Hepatocyte (in vitro differentiated cells): ENCODE measurements around the gene C10orf67. TPM values are rescaled to one million over a fixed set of nuclear protein-coding genes. Genes with fewer than 3 reads are reported as not detected.

Experiments used
- DNase-seq: peaks from one replicate; pipeline ENCODE4 v3.0.0-alpha.2; 2016; ENCODE audit warnings: low spot score
- H2AFZ ChIP-seq: fragments of 200-600 bp; sonication (generic); 2 replicates; pipeline ENCODE4 v1.6.0; 2016; ENCODE audit warnings: antibody characterized with exemption, mild to moderate bottlenecking
- H3K27ac ChIP-seq: fragments of 200-600 bp; sonication (generic); 2 replicates; pipeline ENCODE4 v1.5.1; 2016; ENCODE audit warnings: mild to moderate bottlenecking
- H3K27me3 ChIP-seq: fragments of 200-600 bp; sonication (generic); 2 replicates; pipeline ENCODE4 v1.6.1; 2016
- H3K36me3 ChIP-seq: fragments of 200-600 bp; sonication (generic); replicated peaks from 2 replicates; pipeline ENCODE4 v1.5.1; 2016; ENCODE audit warnings: low read depth; ENCODE audit not compliant: insufficient read depth
- H3K4me1 ChIP-seq: fragments of 200-600 bp; sonication (generic); 2 replicates; pipeline ENCODE4 v1.5.1; 2016; ENCODE audit warnings: mild to moderate bottlenecking, moderate library complexity; ENCODE audit not compliant: insufficient read depth
- H3K4me2 ChIP-seq: fragments of 200-600 bp; sonication (generic); 2 replicates; pipeline ENCODE4 v1.6.0; 2016
- H3K4me3 ChIP-seq: fragments of 200-600 bp; sonication (generic); 2 replicates; pipeline ENCODE4 v1.5.1; 2016; ENCODE audit warnings: mild to moderate bottlenecking
- H3K79me2 ChIP-seq: fragments of 200-600 bp; sonication (generic); 2 replicates; pipeline ENCODE4 v1.6.0; 2017; ENCODE audit warnings: mild to moderate bottlenecking
- H3K9me2 ChIP-seq: fragments of 200-600 bp; sonication (generic); replicated peaks from 2 replicates; pipeline ENCODE4 v1.6.0; 2017; ENCODE audit warnings: mild to moderate bottlenecking; ENCODE audit not compliant: insufficient read depth
- H3K9me3 ChIP-seq: fragments of 200-600 bp; sonication (generic); 2 replicates; pipeline ENCODE4 v1.5.1; 2016; ENCODE audit warnings: low read depth, mild to moderate bottlenecking
- H4K20me1 ChIP-seq: fragments of 200-600 bp; sonication (generic); 2 replicates; pipeline ENCODE4 v1.6.0; 2016; ENCODE audit warnings: mild to moderate bottlenecking; ENCODE audit not compliant: insufficient read depth, poor library complexity, severe bottlenecking
- EZH2 ChIP-seq: fragments of 200-600 bp; sonication (generic); IDR thresholded peaks from 2 replicates; pipeline ENCODE4 v1.6.1; 2016; ENCODE audit warnings: antibody characterized with exemption, mild to moderate bottlenecking, borderline replicate concordance
- EZH2phosphoT487 ChIP-seq: fragments of 200-600 bp; sonication (generic); IDR thresholded peaks from one replicate; pipeline ENCODE4 v1.6.1; 2018; ENCODE audit warnings: antibody characterized with exemption, mild to moderate bottlenecking, low read depth, moderate library complexity; ENCODE audit not compliant: unreplicated experiment, severe bottlenecking
- WGBS: methylation state at CpG from one replicate; pipeline ENCODE4 v1.1.6; 2016; ENCODE audit warnings: low lambda C conversion rate; ENCODE audit errors: missing lambda C conversion rate; 5-methylcytosine and 5-hydroxymethylcytosine counted together
- polyA plus RNA-seq: library from polyadenylated mRNA; unstranded; fragments of >200 nt; fragmentation: Nextera tagmentation; extraction: Ambion mirVana; gene quantifications from 2 replicates; pipeline ENCODE4 v1.2.1, GENCODE V29; 2016
- total RNA-seq: library from RNA; depleted of rRNA; stranded (reverse); fragments of >200 nt; gene quantifications from 2 replicates; pipeline ENCODE4 v1.2.3, GENCODE V29; 2014
- TF ChIP-seq, protein P1 (sequence below): fragments of 200-600 bp; sonication (generic); IDR thresholded peaks from 2 replicates; pipeline ENCODE4 v1.5.1; 2016; ENCODE audit warnings: antibody characterized with exemption, mild to moderate bottlenecking; ENCODE audit not compliant: poor library complexity

Gene C10orf67
- total and polyA plus RNA-seq, 2 experiments from 2014 or later = 0.10 TPM; not detected in 1

DNA sequence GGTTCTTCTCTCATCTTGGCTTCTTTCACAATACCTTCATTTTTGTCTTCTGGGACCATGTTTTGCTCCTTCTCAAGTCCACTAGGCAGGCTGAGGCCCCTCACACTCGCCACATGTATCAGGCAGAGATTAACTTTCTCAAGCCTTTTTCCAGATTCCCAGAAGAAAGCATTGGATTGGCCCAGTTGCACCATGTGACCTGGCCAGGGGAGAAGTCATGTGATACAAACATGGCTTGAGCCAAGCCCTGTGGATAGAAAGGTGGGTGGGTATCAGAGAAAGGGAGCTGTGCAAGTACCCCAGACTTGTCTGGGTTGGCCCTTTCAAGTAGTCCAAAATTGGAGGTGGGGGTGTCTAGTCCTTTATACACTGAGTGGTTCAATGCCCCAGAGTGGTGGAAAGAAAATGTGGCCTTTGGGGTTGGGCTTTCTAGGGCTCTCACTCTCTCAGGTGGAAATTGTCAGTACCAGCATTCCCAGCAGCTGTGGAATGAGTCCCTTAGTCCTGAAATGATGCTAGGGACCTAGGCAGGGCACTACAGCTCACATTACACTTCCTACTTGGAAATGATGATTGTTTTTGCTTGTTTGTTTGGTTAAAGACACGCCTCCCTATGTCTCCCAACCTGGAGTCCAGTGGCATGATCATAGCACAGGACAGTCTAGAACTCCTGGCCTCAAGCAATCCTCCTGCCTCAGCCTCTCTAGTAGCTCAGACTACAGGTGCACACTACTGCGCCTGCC is 36.9 kb upstream of the C10orf67 start:
- no peaks in the 10 kb centered on the region for H4K20me1 ChIP-seq
- no peaks in the 10 kb centered on the region for H3K27me3 ChIP-seq
- no peak for DNase-seq
- no peak overlapping the region for H2AFZ ChIP-seq
- no peak overlapping the region for H3K27ac ChIP-seq
- no peaks in the 10 kb centered on the region for H3K79me2 ChIP-seq
- H3K9me3 ChIP-seq = no peaks in the 10 kb centered on the region
- no peak overlapping the region for H3K4me2 ChIP-seq
- no peaks in the 10 kb centered on the region for H3K36me3 ChIP-seq
- no peak overlapping the region for H3K4me3 ChIP-seq
- WGBS = 86% methylated on average over 3 of the region's 3 CpGs
- TF ChIP-seq EZH2phosphoT487 = no peak
- no peak for TF ChIP-seq EZH2
- TF ChIP-seq, protein P1, sequence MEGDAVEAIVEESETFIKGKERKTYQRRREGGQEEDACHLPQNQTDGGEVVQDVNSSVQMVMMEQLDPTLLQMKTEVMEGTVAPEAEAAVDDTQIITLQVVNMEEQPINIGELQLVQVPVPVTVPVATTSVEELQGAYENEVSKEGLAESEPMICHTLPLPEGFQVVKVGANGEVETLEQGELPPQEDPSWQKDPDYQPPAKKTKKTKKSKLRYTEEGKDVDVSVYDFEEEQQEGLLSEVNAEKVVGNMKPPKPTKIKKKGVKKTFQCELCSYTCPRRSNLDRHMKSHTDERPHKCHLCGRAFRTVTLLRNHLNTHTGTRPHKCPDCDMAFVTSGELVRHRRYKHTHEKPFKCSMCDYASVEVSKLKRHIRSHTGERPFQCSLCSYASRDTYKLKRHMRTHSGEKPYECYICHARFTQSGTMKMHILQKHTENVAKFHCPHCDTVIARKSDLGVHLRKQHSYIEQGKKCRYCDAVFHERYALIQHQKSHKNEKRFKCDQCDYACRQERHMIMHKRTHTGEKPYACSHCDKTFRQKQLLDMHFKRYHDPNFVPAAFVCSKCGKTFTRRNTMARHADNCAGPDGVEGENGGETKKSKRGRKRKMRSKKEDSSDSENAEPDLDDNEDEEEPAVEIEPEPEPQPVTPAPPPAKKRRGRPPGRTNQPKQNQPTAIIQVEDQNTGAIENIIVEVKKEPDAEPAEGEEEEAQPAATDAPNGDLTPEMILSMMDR = no peak
- no peaks in the 10 kb centered on the region for H3K9me2 ChIP-seq
- no peaks in the 10 kb centered on the region for H3K4me1 ChIP-seq

DNA sequence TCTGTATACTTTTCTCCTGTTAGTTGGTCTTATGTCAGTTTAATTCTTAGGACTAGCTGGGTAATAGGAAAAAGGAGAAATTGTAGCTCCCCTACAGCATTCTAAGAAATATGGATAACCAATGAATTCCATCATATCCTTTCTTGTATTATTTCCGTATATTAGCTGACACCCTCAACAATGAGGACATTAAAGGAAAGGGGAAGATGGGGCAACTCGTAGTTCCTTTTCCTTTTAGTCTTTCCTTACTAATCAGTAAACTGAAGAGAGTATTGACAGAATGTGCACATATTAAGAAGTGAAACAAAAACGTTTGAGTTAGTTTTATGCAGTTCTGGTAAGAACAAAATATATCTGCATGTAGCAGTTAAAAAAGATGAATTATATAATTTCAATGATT is 35.1 kb upstream of the C10orf67 start:
- no peak for DNase-seq
- no peaks in the 10 kb centered on the region for H3K9me2 ChIP-seq
- H3K27me3 ChIP-seq = no peaks in the 10 kb centered on the region
- no peaks in the 10 kb centered on the region for H3K4me1 ChIP-seq
- no peaks in the 10 kb centered on the region for H4K20me1 ChIP-seq
- WGBS = 79% methylated on average over 3 of the region's 3 CpGs
- no peaks in the 10 kb centered on the region for H3K79me2 ChIP-seq
- H3K4me2 ChIP-seq = no peak overlapping the region
- H3K9me3 ChIP-seq = no peaks in the 10 kb centered on the region
- H3K4me3 ChIP-seq = no peak overlapping the region
- no peaks in the 10 kb centered on the region for H3K36me3 ChIP-seq
- no peak overlapping the region for H3K27ac ChIP-seq
- no peak overlapping the region for H2AFZ ChIP-seq
- TF ChIP-seq, protein P1 = no peak
- no peak for TF ChIP-seq EZH2phosphoT487
- no peak for TF ChIP-seq EZH2

DNA sequence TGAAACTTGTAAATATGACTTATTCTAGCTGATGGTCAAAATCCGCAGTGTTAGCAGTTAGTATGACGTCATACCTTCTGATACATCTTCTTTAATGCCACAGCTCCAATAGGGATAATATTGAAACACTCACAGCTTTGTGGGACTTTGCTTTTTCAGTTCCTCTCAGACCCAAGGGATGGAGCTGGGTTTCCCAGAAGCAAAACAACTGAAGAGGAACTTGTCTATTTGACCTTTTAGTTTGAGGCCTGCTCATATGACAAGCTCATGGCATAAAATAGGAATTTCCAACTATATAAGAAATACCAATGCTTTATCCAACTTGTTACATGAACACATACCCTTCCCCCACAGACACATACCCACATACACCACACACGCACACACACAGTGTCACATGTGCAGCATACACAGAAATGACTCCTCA is 31.6 kb upstream of the C10orf67 start:
- WGBS = 89% methylated on average over 3 of the region's 3 CpGs
- Histone ChIP-seq H3K79me2 (no peaks in the 10 kb centered on the region), H3K36me3 (no peaks in the 10 kb centered on the region), H3K9me3 (no peaks in the 10 kb centered on the region), H3K27ac (no peak overlapping the region), H3K4me3 (no peak overlapping the region), H4K20me1 (no peaks in the 10 kb centered on the region), H3K4me1 (no peaks in the 10 kb centered on the region), H2AFZ (no peak overlapping the region), H3K27me3 (no peaks in the 10 kb centered on the region), H3K9me2 (no peaks in the 10 kb centered on the region), H3K4me2 (no peak overlapping the region)
- no peak for DNase-seq
- TF ChIP-seq EZH2phosphoT487 (no peak), EZH2 (no peak)
- TF ChIP-seq, protein P1 = no peak
